Thyroid gland (tissue), 4 donors: ENCODE measurements around the gene ITGB1BP1. TPM values are rescaled to one million over a fixed set of nuclear protein-coding genes. Genes with fewer than 3 reads are reported as not detected.

Experiments
- DNase-seq, 2 donors: peaks; one replicate each; pipeline ENCODE4 v3.0.0-alpha.2; 2019
- H3K27ac ChIP-seq, 3 donors: fragments of 200-600 bp; sonication (generic); 1 replicate in 2 of 3; 2 replicates in 1 of 3; pipeline ENCODE4 v1.5.1; 2016 to 2019; ENCODE audit warnings: mild to moderate bottlenecking in 1 of 3, moderate library complexity in 1 of 3
- H3K27me3 ChIP-seq: fragments of 200-600 bp; sonication (generic); one replicate; pipeline ENCODE4 v1.5.1; 2019
- H3K36me3 ChIP-seq, 2 donors: fragments of 200-600 bp; sonication (generic); one replicate each; pipeline ENCODE4 v1.5.1; 2016 to 2019
- H3K4me1 ChIP-seq, 2 donors: fragments of 200-600 bp; sonication (generic); one replicate each; pipeline ENCODE4 v1.5.1; 2017 to 2019
- H3K4me3 ChIP-seq, 3 donors: fragments of 200-600 bp; sonication (generic); replicated peaks in 1 of 3; 1 replicate in 2 of 3; 2 replicates in 1 of 3; pipeline ENCODE4 v1.5.1; 2016; ENCODE audit warnings: mild to moderate bottlenecking in 1 of 3
- H3K9me3 ChIP-seq: fragments of 200-600 bp; sonication (generic); one replicate; pipeline ENCODE4 v1.5.1; 2017
- CTCF ChIP-seq, 6 experiments: fragments of 200-600 bp in 3 of 6; fragments of 450-650 bp in 3 of 6; sonication (generic) in 3 of 6; IDR thresholded peaks; one replicate each; pipeline ENCODE4 v1.5.1; 2016 to 2019; ENCODE audit warnings: antibody characterized with exemption in 6 of 6, mild to moderate bottlenecking in 2 of 6, inconsistent platforms in 1 of 6, moderate library complexity in 1 of 6
- POLR2A ChIP-seq, 2 donors: fragments of 450-650 bp; IDR thresholded peaks; one replicate each; pipeline ENCODE4 v1.6.1; 2017; ENCODE audit warnings: antibody characterized with exemption in 2 of 2, mild to moderate bottlenecking in 2 of 2, moderate library complexity in 1 of 2
- WGBS, 2 donors: methylation state at CpG; one replicate each; pipeline ENCODE4 v1.1.5; 2017; 5-methylcytosine and 5-hydroxymethylcytosine counted together
- intact Hi-C: fragments of 100-400 bp; cut with DNase I; formaldehyde crosslinking; loops from one replicate; pipeline ENCODE4 v1.15.1; 2023
- total RNA-seq, 4 donors: library from RNA; depleted of rRNA; stranded (reverse); fragments of >200 nt; gene quantifications; one replicate each; pipeline ENCODE4 v1.2.3, GENCODE V29; 2016

The ITGB1BP1 gene
- total RNA-seq, 4 donors from 2014 or later = 39.4 to 73.4 (median 45.8) TPM

DNA sequence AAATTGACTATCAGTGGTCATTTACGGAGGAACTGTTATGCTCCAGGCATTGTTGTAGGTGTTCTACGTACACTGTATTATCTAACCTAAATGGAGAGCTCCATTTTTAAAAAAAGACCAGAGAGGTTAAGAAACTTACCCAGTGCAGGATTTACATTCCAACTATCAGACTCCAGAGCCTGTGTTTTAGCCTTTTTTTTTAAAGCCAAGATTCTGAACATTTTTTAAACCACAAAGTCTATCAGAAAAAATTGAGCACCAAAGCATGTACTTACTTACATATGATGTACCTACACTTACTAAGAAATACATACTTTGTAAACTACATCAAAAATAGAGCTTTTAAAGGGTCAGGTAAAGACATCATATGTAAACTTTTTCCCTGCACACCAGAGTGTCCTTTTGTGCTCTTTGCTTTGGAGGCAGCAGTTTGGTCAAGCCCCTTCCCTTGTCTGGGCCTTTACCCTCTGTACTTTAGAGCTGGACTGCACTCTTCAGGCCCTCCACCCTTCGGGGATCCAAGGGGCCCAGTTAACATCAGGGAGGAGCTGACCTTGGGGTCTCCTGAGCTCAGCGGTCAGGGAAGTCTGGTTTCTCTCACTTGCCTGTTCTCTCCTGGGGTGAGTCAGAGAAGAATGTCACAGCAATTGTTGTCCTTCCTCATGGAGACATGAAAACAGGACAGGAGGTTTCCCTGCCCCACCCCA, 58.4 kb downstream of the ITGB1BP1 start:
- H3K4me1 ChIP-seq = no peaks in the 10 kb centered on the region
- TF ChIP-seq CTCF (IDR thresholded peaks at IDR 0.05) (no peak), POLR2A (IDR thresholded peaks at IDR 0.05) (no peak)
- intact Hi-C loops = no loop called here
- H3K27me3 ChIP-seq = no peaks in the 10 kb centered on the region
- no peaks in the 10 kb centered on the region for H3K9me3 ChIP-seq
- 52 to 80% methylated on average over 4 of the region's 4 CpGs for whole genome bisulfite sequencing, 2 donors
- DNase-seq = no peak
- no peak overlapping the region for H3K4me3 ChIP-seq
- H3K27ac ChIP-seq = peak overlapping the region in 1 of 3 donors; percentile 18
- peaks cover 33 to 35% of the 10 kb centered on the region in 2 donors for H3K36me3 ChIP-seq

GRCh38 chr2:9364373-9364772, 59.0 kb downstream of the ITGB1BP1 start:
- Histone ChIP-seq H3K27me3 (no peaks in the 10 kb centered on the region), H3K9me3 (no peaks in the 10 kb centered on the region), H3K4me1 (no peaks in the 10 kb centered on the region), H3K36me3 (peaks cover 30 to 35% of the 10 kb centered on the region in 2 donors), H3K4me3 (no peak overlapping the region), H3K27ac (no peak overlapping the region)
- no peak for TF ChIP-seq CTCF (IDR thresholded peaks at IDR 0.05)
- TF ChIP-seq POLR2A (IDR thresholded peaks at IDR 0.05) = no peak
- WGBS, 2 donors = 85 to 93% methylated on average over 4 of the region's 4 CpGs
- no peak for DNase-seq
- intact Hi-C loops = no loop called here

- H3K36me3 ChIP-seq = peaks cover 11 to 15% of the 10 kb centered on the region in 2 donors
- peaks cover 0 to 14% of the 10 kb centered on the region in 2 donors for H3K4me1 ChIP-seq
- no peaks in the 10 kb centered on the region for H3K9me3 ChIP-seq
- H3K27me3 ChIP-seq = no peaks in the 10 kb centered on the region
- WGBS, 2 donors = 90 to 94% methylated on average over 2 of the region's 2 CpGs
- no peak for TF ChIP-seq POLR2A (IDR thresholded peaks at IDR 0.05)
- no peak for TF ChIP-seq CTCF (IDR thresholded peaks at IDR 0.05)
- no peak overlapping the region for H3K27ac ChIP-seq
- H3K4me3 ChIP-seq = no peak overlapping the region
- intact Hi-C loops = no loop called here
- no peak for DNase-seq
Observed at GRCh38 chr2:9360701-9361100, 62.6 kb downstream of the ITGB1BP1 start.

DNA sequence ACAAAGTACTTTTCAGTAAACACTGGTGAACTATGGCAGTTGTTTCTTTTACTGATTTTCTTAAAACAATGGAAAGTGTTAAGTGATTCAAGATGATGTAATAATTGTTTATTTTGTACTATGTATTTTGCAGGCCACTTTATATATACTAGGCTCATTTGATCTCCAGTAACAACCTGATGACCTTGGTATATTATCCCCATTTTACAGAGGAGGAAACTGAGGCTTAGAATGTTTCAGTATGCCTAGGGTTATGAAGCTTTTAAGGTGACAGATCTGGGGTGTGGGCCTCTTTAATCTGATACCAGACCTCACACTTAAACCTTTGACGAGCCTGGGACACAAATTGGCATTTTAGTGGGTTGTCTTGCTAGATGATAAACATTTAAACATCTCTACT, 63.2 kb downstream of the ITGB1BP1 start:
- H3K27ac ChIP-seq = no peak overlapping the region
- intact Hi-C loops = no loop called here
- H3K4me3 ChIP-seq = no peak overlapping the region
- no peaks in the 10 kb centered on the region for H3K27me3 ChIP-seq
- TF ChIP-seq CTCF (IDR thresholded peaks at IDR 0.05) (no peak), POLR2A (IDR thresholded peaks at IDR 0.05) (no peak)
- H3K36me3 ChIP-seq = peaks cover 6 to 15% of the 10 kb centered on the region in 2 donors
- peaks cover 0 to 14% of the 10 kb centered on the region in 2 donors for H3K4me1 ChIP-seq
- no peaks in the 10 kb centered on the region for H3K9me3 ChIP-seq
- 93 to 100% methylated on average over 1 of the region's 1 CpG for WGBS, 2 donors
- DNase-seq = no peak

GRCh38 chr2:9359463-9359862, 63.9 kb downstream of the ITGB1BP1 start:
- H3K4me1 ChIP-seq = peaks cover 0 to 14% of the 10 kb centered on the region in 2 donors
- 94 to 96% methylated on average over 4 of the region's 4 CpGs for WGBS, 2 donors
- intact Hi-C loops = no loop called here
- no peaks in the 10 kb centered on the region for H3K9me3 ChIP-seq
- no peak overlapping the region for H3K27ac ChIP-seq
- no peaks in the 10 kb centered on the region for H3K27me3 ChIP-seq
- peaks cover 6 to 15% of the 10 kb centered on the region in 2 donors for H3K36me3 ChIP-seq
- DNase-seq = no peak
- TF ChIP-seq POLR2A (IDR thresholded peaks at IDR 0.05) (no peak), CTCF (IDR thresholded peaks at IDR 0.05) (no peak)
- H3K4me3 ChIP-seq = no peak overlapping the region
